LNCAP (cell line): Measurements from ENCODE around the gene MYO15A.

Source experiments
- CTCF ChIP-seq: fragments of 450-650 bp; IDR thresholded peaks from 2 replicates; pipeline ENCODE4 v1.5.1; 2017; ENCODE audit warnings: mild to moderate bottlenecking

MYO15A gene

GRCh38 chr17:18156171-18156975 is 47.8 kb downstream of the MYO15A start:
- no peak for TF ChIP-seq CTCF

GRCh38 chr17:18156976-18157280 is 48.4 kb downstream of the MYO15A start:
- TF ChIP-seq CTCF = no peak

GRCh38 chr17:18157354-18157985 is 48.9 kb downstream of the MYO15A start:
- no peak for TF ChIP-seq CTCF

DNA sequence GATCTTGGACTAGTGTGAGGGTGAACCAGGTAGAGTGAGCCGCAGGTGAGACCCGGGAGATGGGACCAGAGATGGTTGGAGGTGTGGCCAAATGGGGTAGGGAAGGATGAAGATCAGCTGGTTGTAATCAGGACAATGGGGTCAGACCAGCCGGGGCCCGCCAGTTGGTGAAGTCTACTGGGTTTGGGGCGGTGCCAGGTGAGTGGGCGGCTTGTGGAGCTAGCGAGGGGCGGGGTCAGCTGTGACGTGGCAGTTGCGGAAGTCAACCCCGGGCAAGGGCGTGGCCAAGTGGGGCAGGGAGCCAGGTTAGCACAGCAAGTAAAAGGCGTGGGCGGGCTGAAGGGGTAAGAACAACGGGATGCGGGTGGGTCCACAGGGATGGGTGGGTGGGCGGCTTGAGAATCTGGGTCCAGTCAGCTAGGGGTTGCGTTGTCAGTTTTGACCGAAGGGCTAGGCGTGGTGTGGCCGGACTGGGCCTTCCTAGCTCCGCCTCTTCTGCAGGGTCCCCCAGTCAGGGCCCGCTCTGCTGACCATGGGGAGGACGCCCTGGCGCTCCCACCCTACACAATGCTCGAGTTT is 49.6 kb downstream of the MYO15A start:
- TF ChIP-seq CTCF = no peak

DNA sequence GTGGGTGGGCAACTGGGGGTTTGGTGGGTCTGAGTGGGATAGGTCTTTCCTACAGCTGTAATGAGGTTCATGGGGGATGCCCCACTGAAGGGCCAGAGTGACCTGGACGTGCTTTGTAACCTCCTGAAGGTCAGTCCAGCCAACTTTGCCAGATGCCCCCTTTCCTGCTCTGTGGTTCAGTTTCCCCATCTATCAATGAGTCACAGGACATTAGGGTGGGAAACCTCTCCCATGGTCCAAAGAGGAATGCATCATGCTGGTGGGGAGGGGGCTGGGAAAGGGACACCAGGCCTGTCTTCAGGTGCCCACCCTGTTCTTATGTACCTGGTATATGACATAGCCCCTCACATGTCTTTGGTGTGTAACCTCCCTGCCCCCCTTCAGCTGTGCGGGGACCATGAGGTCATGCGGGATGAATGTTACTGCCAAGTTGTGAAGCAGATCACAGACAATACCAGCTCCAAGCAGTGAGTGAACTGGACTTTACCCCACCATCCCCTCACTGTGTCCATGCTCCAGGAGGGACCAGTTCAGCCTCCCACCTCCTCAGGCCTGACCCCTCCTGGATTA is 51.1 kb downstream of the MYO15A start:
- TF ChIP-seq CTCF = no peak

- no peak for TF ChIP-seq CTCF
Measured at GRCh38 chr17:18160128-18160856, 51.7 kb downstream of the MYO15A start.
